Nephron (organoid): ENCODE results near the gene AURKAIP1.

Experiments
- H3K27ac Mint-ChIP-seq, 3 experiments: 2 replicates each; pipeline ENCODE4 v1.8.0; 2020; ENCODE audit warnings: mixed read lengths in 3 of 3, mild to moderate bottlenecking in 2 of 3, moderate library complexity in 1 of 3
- H3K27me3 Mint-ChIP-seq: 2 replicates; pipeline ENCODE4 v1.8.0; 2021; ENCODE audit warnings: low read depth, mild to moderate bottlenecking, moderate library complexity, mixed read lengths
- H3K36me3 Mint-ChIP-seq: 2 replicates; pipeline ENCODE4 v1.8.0; 2020; ENCODE audit warnings: low read depth, mixed read lengths
- H3K4me1 Mint-ChIP-seq: 2 replicates; pipeline ENCODE4 v1.8.0; 2020; ENCODE audit warnings: mixed read lengths
- H3K4me3 Mint-ChIP-seq, 3 experiments: 2 replicates each; pipeline ENCODE4 v1.8.0; 2020; ENCODE audit warnings: mild to moderate bottlenecking in 3 of 3, mixed read lengths in 3 of 3, moderate library complexity in 2 of 3
- H3K9me3 Mint-ChIP-seq: 2 replicates; pipeline ENCODE4 v1.8.0; 2020; ENCODE audit warnings: mixed read lengths
- TF ChIP-seq, protein P1 (sequence below), 3 experiments: fragments of 200-600 bp; sonication (generic); IDR thresholded peaks; one replicate each; pipeline ENCODE4 v1.5.0; 2021; ENCODE audit warnings: antibody characterized with exemption in 3 of 3; ENCODE audit not compliant: unreplicated experiment in 3 of 3

AURKAIP1 gene

DNA sequence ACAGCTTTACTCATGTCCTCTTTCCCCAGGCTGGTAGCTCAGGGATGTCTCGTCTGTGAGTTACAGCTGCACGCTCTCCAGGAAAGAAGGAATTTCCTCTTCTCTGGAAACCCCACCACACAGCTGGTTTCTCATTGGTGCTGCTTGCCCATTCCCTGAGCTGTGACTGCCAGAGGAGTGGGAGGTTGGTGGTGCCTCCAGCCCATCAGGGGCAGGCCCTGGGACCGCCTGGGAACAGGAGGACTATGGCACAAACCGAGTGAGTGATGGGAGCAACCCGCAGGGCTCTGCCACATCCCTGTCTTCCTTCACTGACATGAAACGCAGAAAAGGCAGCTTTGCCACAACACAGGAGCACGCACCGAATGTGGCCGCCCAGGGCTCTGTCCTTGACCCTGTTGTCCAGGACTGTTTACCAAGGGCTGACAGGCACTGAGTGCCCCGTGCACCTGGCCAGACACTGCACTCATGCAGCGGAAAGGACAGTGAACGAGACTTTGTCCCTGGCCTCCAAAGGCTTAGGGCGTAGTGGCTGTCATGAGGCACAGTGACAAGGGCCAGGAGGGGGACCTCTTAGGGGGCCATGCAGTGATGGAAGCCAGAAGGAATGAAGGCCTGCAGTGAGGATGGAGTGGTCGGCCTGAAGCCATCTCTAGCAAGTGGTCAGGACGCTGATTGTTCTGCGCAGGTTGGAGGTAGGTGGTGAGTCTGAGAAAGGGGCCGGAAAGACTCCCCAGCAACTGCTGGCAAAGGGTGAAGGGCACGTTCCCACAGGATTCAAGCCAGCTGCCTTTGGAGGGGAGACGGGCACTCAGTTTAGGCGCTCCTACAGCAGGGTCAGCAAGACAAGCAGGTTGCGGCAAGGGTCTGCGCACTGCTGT lies 25.8 kb upstream of the AURKAIP1 start:
- Mint-ChIP-seq H3K4me3 (peak overlapping the region; percentile 94 to 96 (median 95)), H3K36me3 (peaks cover 39% of the 10 kb centered on the region), H3K9me3 (no peaks in the 10 kb centered on the region)

GRCh38 chr1:1399872-1400575 lies 25.0 kb upstream of the AURKAIP1 start:
- Mint-ChIP-seq H3K9me3 (no peaks in the 10 kb centered on the region), H3K4me1 (peaks cover 26% of the 10 kb centered on the region), H3K36me3 (peaks cover 41% of the 10 kb centered on the region), H3K27ac (peak overlapping the region; percentile 59 to 81 (median 67)), H3K27me3 (no peaks in the 10 kb centered on the region), H3K4me3 (peak overlapping the region; percentile 94 to 96 (median 95))
- TF ChIP-seq, protein P1, sequence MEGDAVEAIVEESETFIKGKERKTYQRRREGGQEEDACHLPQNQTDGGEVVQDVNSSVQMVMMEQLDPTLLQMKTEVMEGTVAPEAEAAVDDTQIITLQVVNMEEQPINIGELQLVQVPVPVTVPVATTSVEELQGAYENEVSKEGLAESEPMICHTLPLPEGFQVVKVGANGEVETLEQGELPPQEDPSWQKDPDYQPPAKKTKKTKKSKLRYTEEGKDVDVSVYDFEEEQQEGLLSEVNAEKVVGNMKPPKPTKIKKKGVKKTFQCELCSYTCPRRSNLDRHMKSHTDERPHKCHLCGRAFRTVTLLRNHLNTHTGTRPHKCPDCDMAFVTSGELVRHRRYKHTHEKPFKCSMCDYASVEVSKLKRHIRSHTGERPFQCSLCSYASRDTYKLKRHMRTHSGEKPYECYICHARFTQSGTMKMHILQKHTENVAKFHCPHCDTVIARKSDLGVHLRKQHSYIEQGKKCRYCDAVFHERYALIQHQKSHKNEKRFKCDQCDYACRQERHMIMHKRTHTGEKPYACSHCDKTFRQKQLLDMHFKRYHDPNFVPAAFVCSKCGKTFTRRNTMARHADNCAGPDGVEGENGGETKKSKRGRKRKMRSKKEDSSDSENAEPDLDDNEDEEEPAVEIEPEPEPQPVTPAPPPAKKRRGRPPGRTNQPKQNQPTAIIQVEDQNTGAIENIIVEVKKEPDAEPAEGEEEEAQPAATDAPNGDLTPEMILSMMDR (IDR thresholded peaks at IDR 0.05; ENCODE audit: unreplicated experiment in 3 of 3): no peak

More for the DNA sequence above, 25.8 kb upstream of the AURKAIP1 start:
- H3K27me3 Mint-ChIP-seq: no peaks in the 10 kb centered on the region
- TF ChIP-seq, protein P1 (IDR thresholded peaks at IDR 0.05; ENCODE audit: unreplicated experiment in 3 of 3): no peak
- peaks cover 19% of the 10 kb centered on the region for H3K4me1 Mint-ChIP-seq
- H3K27ac Mint-ChIP-seq: peak overlapping the region; percentile 67 to 91 (median 81)

DNA sequence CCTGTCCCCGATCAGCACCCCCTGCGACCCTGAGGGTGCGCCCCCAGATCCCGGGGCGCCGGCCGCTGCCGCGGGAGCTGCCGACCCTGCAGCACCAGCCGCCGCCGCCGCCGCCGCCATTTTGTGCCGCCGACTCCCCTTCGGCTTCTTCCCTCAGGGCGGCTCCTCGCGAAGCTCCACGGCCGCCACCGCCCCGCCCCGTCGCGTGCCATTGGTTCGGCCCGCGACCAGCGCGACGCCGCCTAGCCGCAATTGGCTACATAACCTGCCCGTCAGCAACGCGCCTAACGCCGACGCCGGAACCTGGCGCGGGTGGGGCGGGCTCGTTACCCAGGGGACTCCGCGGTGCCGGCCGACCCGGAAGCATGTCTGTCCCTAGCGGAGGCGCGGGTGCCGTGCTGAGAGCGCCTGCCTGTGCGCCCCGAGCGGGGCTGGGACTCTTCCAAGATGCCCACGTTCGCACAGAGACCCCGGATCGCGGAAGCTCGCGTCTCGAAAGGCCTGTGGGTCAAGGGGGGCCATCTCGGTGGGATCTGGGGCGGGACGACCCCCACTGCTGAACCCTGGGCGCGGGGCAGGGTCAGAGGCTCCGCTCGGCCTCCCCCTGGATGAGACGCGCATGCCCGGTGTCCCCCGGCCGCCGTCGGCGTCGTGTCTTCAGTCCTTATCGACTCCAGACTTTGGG lies 24.3 kb upstream of the AURKAIP1 start, which contains the start of gene CCNL2:
TSS of gene CCNL2 (minus strand) at position 149 of the 685 bp plus-strand sequence. CDS start at position 120, 29 bp downstream.
- Mint-ChIP-seq H3K4me3 (peak within 1 kb of the TSS; percentile 96 to 98 (median 97)), H3K27ac (peak within 1 kb of the TSS; percentile 75 to 89 (median 88))

DNA sequence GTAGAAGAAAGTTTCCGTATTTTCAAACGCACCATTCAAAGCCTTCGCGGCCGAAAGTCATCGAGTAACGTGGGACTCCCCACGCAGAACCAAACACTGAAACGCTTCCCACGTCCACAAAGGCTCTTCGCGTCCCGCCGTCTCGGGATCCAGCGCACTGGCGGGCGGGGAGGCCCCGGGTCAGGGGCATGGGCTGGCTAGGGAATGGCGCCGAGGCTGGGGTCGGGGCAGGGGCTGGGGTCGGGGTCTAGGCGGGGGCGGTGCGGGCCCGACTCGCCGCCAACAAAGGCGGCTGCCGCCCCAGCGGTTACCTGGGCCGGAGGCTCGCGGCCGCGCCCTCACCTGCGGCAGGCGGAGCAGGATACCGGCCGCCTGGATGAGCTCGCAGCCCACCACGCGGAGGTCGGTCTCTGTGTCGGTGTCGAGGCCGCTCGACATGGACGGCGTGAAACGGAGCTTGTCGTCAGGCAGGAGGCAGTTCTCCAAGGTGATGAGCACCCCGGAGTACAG lies 23.7 kb upstream of the AURKAIP1 start:
- H3K4me1 Mint-ChIP-seq: peaks cover 25% of the 10 kb centered on the region
- H3K27ac Mint-ChIP-seq: peak overlapping the region; percentile 75 to 89 (median 88)
- H3K27me3 Mint-ChIP-seq: no peaks in the 10 kb centered on the region
- no peaks in the 10 kb centered on the region for H3K9me3 Mint-ChIP-seq
- H3K4me3 Mint-ChIP-seq: peak overlapping the region; percentile 96 to 98 (median 97)
- H3K36me3 Mint-ChIP-seq: peaks cover 46% of the 10 kb centered on the region
- TF ChIP-seq, protein P1 (IDR thresholded peaks at IDR 0.05; ENCODE audit: unreplicated experiment in 3 of 3): no peak

More for the DNA sequence above, 24.3 kb upstream of the AURKAIP1 start, which contains the start of gene CCNL2:
- Mint-ChIP-seq H3K4me1 (peaks cover 26% of the 10 kb centered on the region), H3K9me3 (no peaks in the 10 kb centered on the region), H3K27me3 (no peaks in the 10 kb centered on the region), H3K36me3 (peaks cover 43% of the 10 kb centered on the region)
- TF ChIP-seq, protein P1 (IDR thresholded peaks at IDR 0.05; ENCODE audit: unreplicated experiment in 3 of 3): peak; percentile 55 to 66 (median 60)

- H3K27me3 Mint-ChIP-seq: no peaks in the 10 kb centered on the region
Measured at GRCh38 chr1:1397839-1398523, 23.0 kb upstream of the AURKAIP1 start.

More at GRCh38 chr1:1397839-1398523, 23.0 kb upstream of the AURKAIP1 start:
- TF ChIP-seq, protein P1 (IDR thresholded peaks at IDR 0.05; ENCODE audit: unreplicated experiment in 3 of 3): no peak
- Mint-ChIP-seq H3K27ac (peak overlapping the region; percentile 75 to 89 (median 88)), H3K9me3 (no peaks in the 10 kb centered on the region), H3K4me3 (peak overlapping the region; percentile 96 to 98 (median 97)), H3K4me1 (peaks cover 20% of the 10 kb centered on the region), H3K36me3 (peaks cover 48% of the 10 kb centered on the region)
